Neural progenitor cell (in vitro differentiated cells): Measurements from ENCODE around the gene OSGIN1. TPM values are rescaled to one million over a fixed set of nuclear protein-coding genes. Genes with fewer than 3 reads are reported as not detected.

Experiments
- DNase-seq: peaks from one replicate; pipeline ENCODE4 v3.0.0-alpha.2; 2016; ENCODE audit warnings: low spot score
- H2AFZ ChIP-seq: fragments of 200-600 bp; sonication (generic); replicated peaks from 2 replicates; pipeline ENCODE4 v1.6.1; 2016; ENCODE audit warnings: antibody characterized with exemption
- H3F3A ChIP-seq: fragments of 200-600 bp; sonication (generic); 2 replicates; pipeline ENCODE4 v1.6.1; 2016; ENCODE audit warnings: antibody characterized with exemption, low read depth
- H3K27ac ChIP-seq: fragments of 200-600 bp; sonication (generic); 2 replicates; pipeline ENCODE4 v1.5.1; 2016; ENCODE audit warnings: mild to moderate bottlenecking
- H3K27me3 ChIP-seq: fragments of 200-600 bp; sonication (generic); 2 replicates; pipeline ENCODE4 v1.6.1; 2016; ENCODE audit warnings: mild to moderate bottlenecking, moderate library complexity
- H3K36me3 ChIP-seq: fragments of 200-600 bp; sonication (generic); 2 replicates; pipeline ENCODE4 v1.5.1; 2016
- H3K4me1 ChIP-seq: fragments of 200-600 bp; sonication (generic); 2 replicates; pipeline ENCODE4 v1.6.1; 2016; ENCODE audit warnings: mixed run types
- H3K4me2 ChIP-seq: fragments of 200-600 bp; sonication (generic); 2 replicates; pipeline ENCODE4 v1.6.1; 2016
- H3K4me3 ChIP-seq: fragments of 200-600 bp; sonication (generic); 2 replicates; pipeline ENCODE4 v1.5.1; 2016
- H3K79me2 ChIP-seq: fragments of 200-600 bp; sonication (generic); 2 replicates; pipeline ENCODE4 v1.6.1; 2016; ENCODE audit warnings: low read depth
- H3K9ac ChIP-seq: fragments of 200-600 bp; sonication (generic); 2 replicates; pipeline ENCODE4 v1.6.1; 2016
- H3K9me3 ChIP-seq: fragments of 200-600 bp; sonication (generic); 2 replicates; pipeline ENCODE4 v1.5.1; 2016; ENCODE audit warnings: low read depth
- H4K20me1 ChIP-seq: fragments of 200-600 bp; sonication (generic); 2 replicates; pipeline ENCODE4 v1.6.1; 2016; ENCODE audit warnings: low read depth
- H3K27ac Mint-ChIP-seq: 3 replicates; pipeline ENCODE4 v1.8.0; 2021; ENCODE audit warnings: mixed read lengths
- H3K27me3 Mint-ChIP-seq: 2 replicates; pipeline ENCODE4 v1.8.0; 2022; ENCODE audit warnings: low read depth, mild to moderate bottlenecking, inconsistent platforms, moderate library complexity, mixed read lengths; ENCODE audit not compliant: insufficient read depth
- H3K36me3 Mint-ChIP-seq: 3 replicates; pipeline ENCODE4 v1.8.0; 2021; ENCODE audit warnings: mixed read lengths
- H3K4me1 Mint-ChIP-seq: 3 replicates; pipeline ENCODE4 v1.8.0; 2021; ENCODE audit warnings: mixed read lengths
- H3K4me3 Mint-ChIP-seq: 3 replicates; pipeline ENCODE4 v1.8.0; 2021; ENCODE audit warnings: mild to moderate bottlenecking, moderate library complexity, mixed read lengths
- H3K9me3 Mint-ChIP-seq: 3 replicates; pipeline ENCODE4 v1.8.0; 2020; ENCODE audit warnings: mixed read lengths
- CTCF ChIP-seq: fragments of 200-600 bp; sonication (generic); IDR thresholded peaks from 2 replicates; pipeline ENCODE4 v1.5.1; 2017; ENCODE audit warnings: antibody characterized with exemption, mild to moderate bottlenecking
- EZH2 ChIP-seq: fragments of 200-600 bp; sonication (generic); IDR thresholded peaks from 2 replicates; pipeline ENCODE4 v1.6.1; 2017; ENCODE audit warnings: antibody characterized with exemption, mild to moderate bottlenecking, moderate library complexity
- EZH2phosphoT487 ChIP-seq: fragments of 200-600 bp; sonication (generic); IDR thresholded peaks from 2 replicates; pipeline ENCODE4 v1.6.1; 2017; ENCODE audit warnings: antibody characterized with exemption
- total RNA-seq: library from RNA; depleted of rRNA; stranded (reverse); fragments of >200 nt; gene quantifications from 2 replicates; pipeline ENCODE4 v1.2.3, GENCODE V29; 2015; ENCODE audit warnings: low replicate concordance

OSGIN1 gene
- total RNA-seq, 1 donor from 2014 or later, result not detected

- peaks cover 38% of the 10 kb centered on the region for H3K4me1 Mint-ChIP-seq
These were observed 24.2 kb downstream of the OSGIN1 start for GRCh38 chr16:83977056-83977815.

GRCh38 chr16:83978401-83978904, 25.4 kb downstream of the OSGIN1 start:
- H3K27me3 Mint-ChIP-seq, result peaks cover 11% of the 10 kb centered on the region
- H3K27ac Mint-ChIP-seq, result peak overlapping the region; percentile 93
- Histone ChIP-seq H3K4me2 (no peak overlapping the region), H3K4me1 (peaks cover 4% of the 10 kb centered on the region), H3K36me3 (no peaks in the 10 kb centered on the region), H2AFZ (no peak overlapping the region), H3F3A (peaks cover 10% of the 10 kb centered on the region), H3K4me3 (no peak overlapping the region), H3K9me3 (no peaks in the 10 kb centered on the region), H3K27ac (no peak overlapping the region), H3K27me3 (no peaks in the 10 kb centered on the region), H4K20me1 (peaks cover 7% of the 10 kb centered on the region), H3K79me2 (no peaks in the 10 kb centered on the region), H3K9ac (no peak overlapping the region)
- H3K9me3 Mint-ChIP-seq, result peaks cover 30% of the 10 kb centered on the region
- peaks cover 43% of the 10 kb centered on the region for H3K36me3 Mint-ChIP-seq
- no peak for TF ChIP-seq EZH2phosphoT487
- TF ChIP-seq CTCF, result no peak
- TF ChIP-seq EZH2, result no peak
- peak overlapping the region; percentile 64 for H3K4me3 Mint-ChIP-seq
- no peak for DNase-seq
- peaks cover 39% of the 10 kb centered on the region for H3K4me1 Mint-ChIP-seq

More at GRCh38 chr16:83977056-83977815, 24.2 kb downstream of the OSGIN1 start:
- Histone ChIP-seq H2AFZ (no peak overlapping the region), H3K4me1 (peaks cover 4% of the 10 kb centered on the region), H3F3A (peaks cover 10% of the 10 kb centered on the region), H4K20me1 (peaks cover 7% of the 10 kb centered on the region), H3K9me3 (no peaks in the 10 kb centered on the region), H3K36me3 (no peaks in the 10 kb centered on the region), H3K79me2 (no peaks in the 10 kb centered on the region), H3K9ac (no peak overlapping the region), H3K27me3 (no peaks in the 10 kb centered on the region), H3K27ac (no peak overlapping the region), H3K4me2 (no peak overlapping the region), H3K4me3 (no peak overlapping the region)
- Mint-ChIP-seq H3K27me3 (peaks cover 11% of the 10 kb centered on the region), H3K9me3 (peaks cover 30% of the 10 kb centered on the region), H3K27ac (no peak overlapping the region), H3K4me3 (no peak overlapping the region), H3K36me3 (peaks cover 36% of the 10 kb centered on the region)
- DNase-seq, result no peak
- TF ChIP-seq EZH2phosphoT487 (no peak), EZH2 (no peak), CTCF (no peak)

GRCh38 chr16:83979441-83979840, 26.4 kb downstream of the OSGIN1 start:
- Mint-ChIP-seq H3K36me3 (peaks cover 45% of the 10 kb centered on the region), H3K4me3 (no peak overlapping the region), H3K27me3 (peaks cover 11% of the 10 kb centered on the region), H3K4me1 (peaks cover 36% of the 10 kb centered on the region), H3K27ac (peak overlapping the region; percentile 93), H3K9me3 (peaks cover 30% of the 10 kb centered on the region)
- no peak overlapping the region for H3K4me2 ChIP-seq
- H3K79me2 ChIP-seq, result no peaks in the 10 kb centered on the region
- no peaks in the 10 kb centered on the region for H3K9me3 ChIP-seq
- no peak overlapping the region for H3K4me3 ChIP-seq
- H3K9ac ChIP-seq, result no peak overlapping the region
- no peak for TF ChIP-seq EZH2phosphoT487
- no peak for TF ChIP-seq CTCF
- TF ChIP-seq EZH2, result no peak
- no peak overlapping the region for H3K27ac ChIP-seq
- H3K27me3 ChIP-seq, result no peaks in the 10 kb centered on the region
- DNase-seq, result no peak
- H3K36me3 ChIP-seq, result no peaks in the 10 kb centered on the region
- H3F3A ChIP-seq, result peaks cover 10% of the 10 kb centered on the region
- peaks cover 1% of the 10 kb centered on the region for H4K20me1 ChIP-seq
- H2AFZ ChIP-seq, result no peak overlapping the region
- peaks cover 4% of the 10 kb centered on the region for H3K4me1 ChIP-seq
